Smooth muscle cell (in vitro differentiated cells): ENCODE measurements around the gene PHF21A. TPM values are rescaled to one million over a fixed set of nuclear protein-coding genes. Genes with fewer than 3 reads are reported as not detected.

ENCODE experiments used
- DNase-seq: peaks from one replicate; lab custom pipeline; 2025; ENCODE audit not compliant: unreplicated experiment; lab: John Stamatoyannopoulos, UW
- H2AFZ ChIP-seq: fragments of 200-600 bp; sonication (generic); 2 replicates; pipeline ENCODE4 v1.6.0; 2016; ENCODE audit warnings: antibody characterized with exemption, low read depth, mild to moderate bottlenecking
- H3F3A ChIP-seq: fragments of 200-600 bp; sonication (generic); 2 replicates; pipeline ENCODE4 v1.6.0; 2017; ENCODE audit warnings: antibody characterized with exemption, low read depth
- H3K27ac ChIP-seq: fragments of 200-600 bp; sonication (generic); 2 replicates; pipeline ENCODE4 v1.5.1; 2016; ENCODE audit warnings: low read depth, mild to moderate bottlenecking
- H3K27me3 ChIP-seq: fragments of 200-600 bp; sonication (generic); 2 replicates; pipeline ENCODE4 v1.6.1; 2016; ENCODE audit warnings: low read depth, mild to moderate bottlenecking
- H3K36me3 ChIP-seq: fragments of 200-600 bp; sonication (generic); 2 replicates; pipeline ENCODE4 v1.5.1; 2016; ENCODE audit warnings: low read depth
- H3K4me1 ChIP-seq: fragments of 200-600 bp; sonication (generic); 2 replicates; pipeline ENCODE4 v1.5.1; 2016; ENCODE audit warnings: low read depth
- H3K4me2 ChIP-seq: fragments of 200-600 bp; sonication (generic); 2 replicates; pipeline ENCODE4 v1.6.0; 2016; ENCODE audit warnings: mild to moderate bottlenecking
- H3K4me3 ChIP-seq: fragments of 200-600 bp; sonication (generic); 2 replicates; pipeline ENCODE4 v1.5.1; 2016; ENCODE audit warnings: mild to moderate bottlenecking
- H3K79me2 ChIP-seq: fragments of 200-600 bp; sonication (generic); 2 replicates; pipeline ENCODE4 v1.6.0; 2016; ENCODE audit warnings: low read depth, mild to moderate bottlenecking
- H3K9ac ChIP-seq: fragments of 200-600 bp; sonication (generic); 2 replicates; pipeline ENCODE4 v1.6.0; 2016; ENCODE audit warnings: low read depth
- H3K9me3 ChIP-seq: fragments of 200-600 bp; sonication (generic); replicated peaks from 2 replicates; pipeline ENCODE4 v1.5.1; 2016; ENCODE audit warnings: low read depth
- H4K20me1 ChIP-seq: fragments of 200-600 bp; sonication (generic); 2 replicates; pipeline ENCODE4 v1.6.0; 2016; ENCODE audit warnings: low read depth
- CTCF ChIP-seq: fragments of 200-600 bp; sonication (generic); IDR thresholded peaks from 2 replicates; pipeline ENCODE4 v1.5.1; 2017; ENCODE audit warnings: borderline replicate concordance, mild to moderate bottlenecking, antibody characterized with exemption; ENCODE audit not compliant: insufficient read depth, poor library complexity, severe bottlenecking
- WGBS: methylation state at CpG from one replicate; pipeline ENCODE4 v1.1.7; 2016; ENCODE audit warnings: low lambda C conversion rate; 5-methylcytosine and 5-hydroxymethylcytosine counted together
- polyA plus RNA-seq: library from polyadenylated mRNA; unstranded; fragments of >200 nt; fragmentation: Nextera tagmentation; extraction: Ambion mirVana; gene quantifications from 2 replicates; pipeline ENCODE4 v1.2.1, GENCODE V29; 2016
- total RNA-seq: library from RNA; depleted of rRNA; stranded (reverse); fragments of >200 nt; gene quantifications from 2 replicates; pipeline ENCODE4 v1.2.3, GENCODE V29; 2014

The PHF21A gene
- total and polyA plus RNA-seq, 2 experiments from 2014 or later = 26.1 to 28.7 TPM

- H3K4me2 ChIP-seq = no peak overlapping the region
- H3F3A ChIP-seq = no peaks in the 10 kb centered on the region
- no peaks in the 10 kb centered on the region for H3K9me3 ChIP-seq
- H3K4me3 ChIP-seq = no peak overlapping the region
- H2AFZ ChIP-seq = no peak overlapping the region
- DNase-seq = no peak
- H3K4me1 ChIP-seq = no peaks in the 10 kb centered on the region
- H3K27ac ChIP-seq = no peak overlapping the region
- no peak overlapping the region for H3K9ac ChIP-seq
- H3K36me3 ChIP-seq = peaks cover 12% of the 10 kb centered on the region
- no peaks in the 10 kb centered on the region for H4K20me1 ChIP-seq
- no peaks in the 10 kb centered on the region for H3K27me3 ChIP-seq
- H3K79me2 ChIP-seq = no peaks in the 10 kb centered on the region
- 97% methylated on average over 8 of the region's 8 CpGs for WGBS
- no peak for TF ChIP-seq CTCF
Measured at GRCh38 chr11:45935349-45936064, 185.7 kb downstream of the PHF21A start.

DNA sequence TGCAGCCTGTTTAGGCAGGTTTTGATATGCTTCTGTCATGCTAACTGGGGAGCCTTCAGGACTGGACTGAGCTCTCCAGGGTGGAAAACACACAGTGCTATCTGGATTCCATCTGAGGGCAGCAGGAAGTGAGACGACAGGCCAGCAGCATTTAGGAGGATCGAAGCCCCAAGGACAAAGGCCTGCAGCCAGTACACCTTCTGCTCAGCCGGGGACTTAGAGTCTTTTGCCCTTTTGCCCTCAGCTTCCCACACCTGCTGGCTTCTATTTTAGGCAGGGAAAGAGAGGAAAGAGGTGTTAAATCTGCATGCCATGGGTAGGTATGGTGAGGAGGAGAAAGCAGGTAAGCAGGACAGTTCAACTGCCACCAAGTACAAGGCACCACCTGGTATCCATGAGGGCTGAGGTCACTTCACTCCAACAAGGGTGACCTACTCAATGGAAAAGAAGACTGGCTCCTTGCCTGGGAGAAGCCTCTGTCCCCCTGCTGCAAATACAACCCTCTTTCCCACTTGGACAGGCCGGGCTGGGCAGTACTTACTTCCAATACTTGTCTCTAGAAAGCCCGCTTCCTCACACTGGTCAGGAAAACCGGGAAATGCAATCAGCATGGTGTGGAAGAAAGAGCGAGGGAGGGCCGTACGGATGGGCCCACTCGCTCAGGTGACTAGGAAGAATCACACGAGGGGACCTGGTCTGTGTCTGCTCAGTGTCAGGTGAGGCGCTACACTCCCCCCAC lies 186.5 kb downstream of the PHF21A start:
- Histone ChIP-seq H3K36me3 (peaks cover 12% of the 10 kb centered on the region), H2AFZ (no peak overlapping the region), H3F3A (no peaks in the 10 kb centered on the region), H4K20me1 (no peaks in the 10 kb centered on the region), H3K79me2 (no peaks in the 10 kb centered on the region), H3K4me1 (no peaks in the 10 kb centered on the region), H3K27me3 (no peaks in the 10 kb centered on the region), H3K4me3 (no peak overlapping the region), H3K4me2 (no peak overlapping the region), H3K9me3 (no peaks in the 10 kb centered on the region), H3K27ac (no peak overlapping the region), H3K9ac (no peak overlapping the region)
- 91% methylated on average over 12 of the region's 12 CpGs for WGBS
- no peak for DNase-seq
- no peak for TF ChIP-seq CTCF

- no peaks in the 10 kb centered on the region for H4K20me1 ChIP-seq
- peaks cover 12% of the 10 kb centered on the region for H3K36me3 ChIP-seq
- H3K4me2 ChIP-seq = no peak overlapping the region
- no peak for DNase-seq
- no peak overlapping the region for H2AFZ ChIP-seq
- H3K4me1 ChIP-seq = no peaks in the 10 kb centered on the region
- no peak for TF ChIP-seq CTCF
- no peak overlapping the region for H3K4me3 ChIP-seq
- 94% methylated on average over 21 of the region's 21 CpGs for WGBS
- no peaks in the 10 kb centered on the region for H3K9me3 ChIP-seq
- no peak overlapping the region for H3K27ac ChIP-seq
- H3K79me2 ChIP-seq = no peaks in the 10 kb centered on the region
- no peaks in the 10 kb centered on the region for H3K27me3 ChIP-seq
- H3K9ac ChIP-seq = no peak overlapping the region
- no peaks in the 10 kb centered on the region for H3F3A ChIP-seq
Measured at GRCh38 chr11:45933846-45934579, 187.2 kb downstream of the PHF21A start.
